MCF 10A (cell line): ENCODE data around the gene TNK2. TPM values are rescaled to one million over a fixed set of nuclear protein-coding genes. Genes with fewer than 3 reads are reported as not detected.

Experiments
- BruUV-seq: library from RNA; stranded (reverse); fragments of 400-500 nt; replicated peaks from 2 replicates; lab custom pipeline; 2021; lab: Mats Ljungman, UMichigan
- CTCF ChIA-PET: fragments of 300-600 bp; sonication (Branson Sonifier 250); formaldehyde crosslinking; extraction: SDS; loops from one replicate; lab custom pipeline; 2021; ENCODE audit warnings: antibody characterized with exemption, inconsistent platforms; lab: Yijun Ruan, JAX
- POLR2A ChIA-PET: fragments of 300-600, 350-650 bp; sonication (Branson Sonifier 250); formaldehyde crosslinking; extraction: SDS; loops from one replicate; lab custom pipeline; 2020; ENCODE audit warnings: antibody characterized with exemption, inconsistent platforms; lab: Yijun Ruan, JAX
- DNase-seq: peaks from one replicate; pipeline ENCODE4 v3.0.0-alpha.2; 2018; ENCODE audit not compliant: unreplicated experiment
- H3K27ac Mint-ChIP-seq: one replicate; pipeline ENCODE4 v1.8.0; 2022; ENCODE audit warnings: mild to moderate bottlenecking, low read depth, mixed read lengths; ENCODE audit not compliant: unreplicated experiment
- H3K27me3 Mint-ChIP-seq: one replicate; pipeline ENCODE4 v1.8.0; 2022; ENCODE audit warnings: mixed read lengths; ENCODE audit not compliant: insufficient read depth, unreplicated experiment
- H3K36me3 Mint-ChIP-seq: one replicate; pipeline ENCODE4 v1.8.0; 2022; ENCODE audit warnings: mild to moderate bottlenecking, moderate library complexity, mixed read lengths; ENCODE audit not compliant: insufficient read depth, unreplicated experiment
- H3K4me1 Mint-ChIP-seq: one replicate; pipeline ENCODE4 v1.8.0; 2022; ENCODE audit warnings: mixed read lengths; ENCODE audit not compliant: insufficient read depth, unreplicated experiment
- H3K4me3 Mint-ChIP-seq: one replicate; pipeline ENCODE4 v1.8.0; 2022; ENCODE audit warnings: mild to moderate bottlenecking, moderate library complexity, mixed read lengths; ENCODE audit not compliant: unreplicated experiment
- H3K9me3 Mint-ChIP-seq: one replicate; pipeline ENCODE4 v1.8.0; 2022; ENCODE audit warnings: mixed read lengths; ENCODE audit not compliant: unreplicated experiment
- intact Hi-C: fragments of 100-400 bp; cut with micrococcal nuclease; formaldehyde crosslinking; loops from 2 replicates; pipeline ENCODE4 v1.14.1; 2022
- total RNA-seq: library from RNA; stranded (reverse); gene quantifications from 2 replicates; pipeline ENCODE4 v1.2.3, GENCODE V29; 2022
- TF ChIP-seq, protein P1 (sequence below): fragments of 200-600 bp; IDR thresholded peaks from one replicate; pipeline ENCODE4 v1.8.0; 2022; ENCODE audit warnings: antibody characterized with exemption, mild to moderate bottlenecking; ENCODE audit not compliant: unreplicated experiment

TNK2 gene
- total RNA-seq, 1 experiment from 2014 or later: 75.8 TPM

DNA sequence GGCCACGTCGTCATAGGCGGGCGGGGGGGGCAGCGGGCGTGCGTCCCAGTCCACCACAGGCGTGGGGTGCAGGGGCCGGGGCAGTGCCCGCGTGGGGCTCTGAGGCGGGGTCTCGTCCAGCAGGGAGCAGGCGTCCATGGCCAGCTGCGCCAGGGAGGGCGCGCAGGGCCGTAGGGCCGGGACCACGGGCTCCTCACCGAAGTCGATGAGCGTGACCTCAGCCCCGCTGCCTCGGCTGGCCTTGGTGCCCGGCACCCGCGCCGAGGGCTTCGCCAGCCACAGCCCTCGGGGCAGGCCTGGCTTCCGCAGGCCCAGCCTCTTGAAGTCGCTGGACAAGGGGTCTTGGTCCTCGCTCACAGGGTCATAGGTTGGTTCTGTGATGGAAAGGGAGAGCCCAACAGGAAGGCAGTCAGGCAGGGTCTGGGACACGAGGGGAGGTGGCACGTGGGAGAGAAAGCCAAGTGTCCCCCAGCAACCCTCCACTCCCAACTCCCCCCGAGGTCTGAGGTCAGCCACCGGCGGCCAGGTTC, 40.0 kb downstream of the TNK2 start:
- H3K9me3 Mint-ChIP-seq: no peaks in the 10 kb centered on the region
- peaks cover under 1% of the 10 kb centered on the region for H3K4me1 Mint-ChIP-seq
- H3K27ac Mint-ChIP-seq: no peak overlapping the region
- peaks cover 7% of the 10 kb centered on the region for H3K36me3 Mint-ChIP-seq
- BruUV-seq: no TSS peak
- CTCF ChIA-PET: interaction anchor here (1.1 to 1.4 kb wide), 2 partner anchors 10 to 47 kb away, joined by 3 to 4 read pairs; no protein-coding TSS in a partner anchor
- DNase-seq: no peak
- POLR2A ChIA-PET: no interaction called here
- no peaks in the 10 kb centered on the region for H3K27me3 Mint-ChIP-seq
- intact Hi-C loops: no loop called here
- TF ChIP-seq, protein P1, sequence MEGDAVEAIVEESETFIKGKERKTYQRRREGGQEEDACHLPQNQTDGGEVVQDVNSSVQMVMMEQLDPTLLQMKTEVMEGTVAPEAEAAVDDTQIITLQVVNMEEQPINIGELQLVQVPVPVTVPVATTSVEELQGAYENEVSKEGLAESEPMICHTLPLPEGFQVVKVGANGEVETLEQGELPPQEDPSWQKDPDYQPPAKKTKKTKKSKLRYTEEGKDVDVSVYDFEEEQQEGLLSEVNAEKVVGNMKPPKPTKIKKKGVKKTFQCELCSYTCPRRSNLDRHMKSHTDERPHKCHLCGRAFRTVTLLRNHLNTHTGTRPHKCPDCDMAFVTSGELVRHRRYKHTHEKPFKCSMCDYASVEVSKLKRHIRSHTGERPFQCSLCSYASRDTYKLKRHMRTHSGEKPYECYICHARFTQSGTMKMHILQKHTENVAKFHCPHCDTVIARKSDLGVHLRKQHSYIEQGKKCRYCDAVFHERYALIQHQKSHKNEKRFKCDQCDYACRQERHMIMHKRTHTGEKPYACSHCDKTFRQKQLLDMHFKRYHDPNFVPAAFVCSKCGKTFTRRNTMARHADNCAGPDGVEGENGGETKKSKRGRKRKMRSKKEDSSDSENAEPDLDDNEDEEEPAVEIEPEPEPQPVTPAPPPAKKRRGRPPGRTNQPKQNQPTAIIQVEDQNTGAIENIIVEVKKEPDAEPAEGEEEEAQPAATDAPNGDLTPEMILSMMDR: no peak
- no peak overlapping the region for H3K4me3 Mint-ChIP-seq

GRCh38 chr3:195867631-195868335, 40.6 kb downstream of the TNK2 start:
- Mint-ChIP-seq H3K4me1 (peaks cover 7% of the 10 kb centered on the region), H3K9me3 (no peaks in the 10 kb centered on the region), H3K4me3 (no peak overlapping the region), H3K27ac (no peak overlapping the region), H3K36me3 (peaks cover 7% of the 10 kb centered on the region), H3K27me3 (no peaks in the 10 kb centered on the region)
- ChIA-PET CTCF (no interaction called here), POLR2A (no interaction called here)
- intact Hi-C loops: no loop called here
- TF ChIP-seq, protein P1: no peak
- no TSS peak for BruUV-seq
- no peak for DNase-seq

DNA sequence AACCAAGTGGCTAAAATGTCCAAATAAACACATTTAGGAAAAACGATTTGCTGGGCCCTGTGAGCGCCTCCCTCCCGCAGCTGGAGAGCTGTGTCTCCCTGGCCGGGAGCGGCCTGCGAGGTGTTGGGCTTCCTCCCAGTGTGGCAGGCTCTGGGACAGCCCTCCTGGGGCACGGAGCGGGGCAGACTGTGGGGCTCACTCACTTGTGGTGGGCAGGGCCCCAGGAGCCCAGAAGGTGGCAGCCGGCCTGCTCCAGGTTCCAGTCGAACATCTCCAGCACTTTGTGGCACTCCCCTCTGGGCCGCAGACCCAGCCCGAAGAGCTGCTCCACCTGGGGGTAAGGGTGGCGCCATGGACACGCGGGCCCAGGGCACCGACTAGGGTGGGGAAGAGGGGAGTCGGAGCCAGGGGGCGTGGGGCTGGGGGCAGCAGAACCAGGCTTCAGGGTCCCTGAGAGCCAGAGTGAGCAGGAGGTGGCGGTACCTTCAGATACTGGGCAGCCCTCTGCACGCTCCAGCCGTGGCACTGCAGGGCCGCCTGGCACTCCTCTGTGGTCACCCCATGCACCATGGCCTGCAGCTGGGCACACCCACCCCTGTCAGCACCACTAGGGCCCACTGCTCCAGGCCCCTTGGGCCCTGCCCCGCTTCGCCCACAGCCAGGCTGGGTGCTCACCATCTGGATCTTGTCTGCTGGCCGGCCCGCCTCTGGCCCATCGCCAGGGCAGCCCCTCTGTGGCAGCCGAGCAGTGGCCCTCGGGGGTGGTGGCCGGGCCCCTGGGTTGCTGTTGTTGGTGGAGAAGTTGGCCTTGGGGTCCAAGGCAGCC, 41.5 kb downstream of the TNK2 start:
- H3K4me3 Mint-ChIP-seq: no peak overlapping the region
- H3K27me3 Mint-ChIP-seq: no peaks in the 10 kb centered on the region
- ChIA-PET CTCF (interaction anchor here (1.0 kb wide), 1 partner anchor 48 kb away, joined by 5 read pairs; no protein-coding TSS in a partner anchor), POLR2A (no interaction called here)
- no TSS peak for BruUV-seq
- DNase-seq: no peak
- H3K4me1 Mint-ChIP-seq: peaks cover 8% of the 10 kb centered on the region
- intact Hi-C loops: no loop called here
- H3K27ac Mint-ChIP-seq: no peak overlapping the region
- no peaks in the 10 kb centered on the region for H3K9me3 Mint-ChIP-seq
- H3K36me3 Mint-ChIP-seq: peaks cover 7% of the 10 kb centered on the region
- TF ChIP-seq, protein P1: no peak

DNA sequence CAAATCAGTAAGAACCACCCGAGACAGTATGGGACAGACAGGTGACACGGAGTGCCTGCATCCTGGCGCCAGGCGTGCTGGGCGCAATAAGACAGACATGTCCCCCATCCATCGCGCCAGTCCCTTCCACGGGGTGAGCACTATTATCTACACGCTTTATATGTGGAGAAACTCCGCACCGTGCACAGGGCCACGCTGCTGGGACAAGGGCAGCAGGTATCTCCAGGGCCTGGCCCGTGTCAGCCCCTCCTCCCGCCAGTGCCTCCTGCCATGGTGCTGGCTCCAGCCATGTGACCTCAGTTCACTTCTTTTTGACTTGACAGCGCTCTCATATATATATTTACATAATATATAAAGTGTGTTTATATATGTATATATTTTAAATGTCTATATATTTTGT, 42.6 kb downstream of the TNK2 start:
- no peak for DNase-seq
- no TSS peak for BruUV-seq
- TF ChIP-seq, protein P1: no peak
- no peak overlapping the region for H3K27ac Mint-ChIP-seq
- peaks cover 8% of the 10 kb centered on the region for H3K4me1 Mint-ChIP-seq
- ChIA-PET POLR2A (no interaction called here), CTCF (interaction anchor here (1.0 kb wide), 1 partner anchor 49 kb away, joined by 5 read pairs; no protein-coding TSS in a partner anchor)
- intact Hi-C loops: no loop called here
- H3K9me3 Mint-ChIP-seq: no peaks in the 10 kb centered on the region
- no peak overlapping the region for H3K4me3 Mint-ChIP-seq
- H3K36me3 Mint-ChIP-seq: peaks cover 7% of the 10 kb centered on the region
- H3K27me3 Mint-ChIP-seq: no peaks in the 10 kb centered on the region
